GM19099 (cell line): ENCODE results near the gene CD320.

Source experiments
- POLR2A ChIP-seq: IDR thresholded peaks from 3 replicates; pipeline ENCODE4 v1.6.1; 2011; ENCODE audit warnings: low read depth; ENCODE audit not compliant: insufficient read length; ENCODE audit errors: extremely low read depth

CD320 gene

DNA sequence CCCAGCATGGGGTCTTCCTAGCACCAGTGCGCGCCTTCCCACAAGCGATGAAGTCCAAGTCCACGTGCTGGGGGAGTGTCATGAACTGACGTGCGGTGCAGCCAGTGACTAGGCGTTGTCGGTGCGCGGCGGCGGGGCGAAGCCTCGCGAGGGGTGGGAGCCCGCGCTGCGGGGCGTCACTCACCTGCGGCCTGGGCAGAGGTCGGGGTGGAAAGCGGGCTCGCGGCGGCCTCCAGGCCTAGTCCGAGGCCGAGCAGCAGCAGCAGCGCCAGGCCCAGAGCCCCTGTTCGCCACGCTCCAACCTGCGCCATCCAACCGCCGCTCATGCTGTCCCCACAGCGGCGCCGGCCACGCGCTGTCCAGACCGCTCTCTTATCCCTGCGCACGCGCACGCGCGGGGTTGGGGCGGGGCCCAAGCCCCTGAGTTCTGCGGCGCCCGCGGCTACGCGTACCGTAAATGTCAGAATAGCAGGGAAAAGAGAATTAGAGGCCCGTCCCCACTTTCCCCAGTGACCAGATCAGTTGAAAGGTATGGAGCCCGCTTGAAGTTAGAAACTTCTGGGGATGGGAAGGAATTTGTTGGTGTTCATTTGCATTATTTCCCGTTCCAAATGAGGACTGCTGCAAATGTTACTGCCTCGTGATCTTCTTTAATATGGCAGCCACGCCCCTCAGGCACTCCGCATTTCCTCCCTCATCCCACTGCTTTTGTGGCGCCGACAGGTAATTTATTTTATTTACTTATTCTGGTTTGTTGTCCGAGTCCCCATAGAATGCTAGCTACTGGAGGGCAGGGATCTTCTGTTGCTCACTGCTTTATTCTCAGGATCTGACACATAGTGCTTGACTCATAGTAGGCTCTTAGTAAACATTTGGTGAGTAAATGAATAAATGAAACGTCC is at the start of gene CD320:
CD320 (minus strand) TSS at position 394 of the 902 bp plus-strand sequence; CDS start at position 326, 68 bp downstream.
- TF ChIP-seq POLR2A = peak; percentile 82

DNA sequence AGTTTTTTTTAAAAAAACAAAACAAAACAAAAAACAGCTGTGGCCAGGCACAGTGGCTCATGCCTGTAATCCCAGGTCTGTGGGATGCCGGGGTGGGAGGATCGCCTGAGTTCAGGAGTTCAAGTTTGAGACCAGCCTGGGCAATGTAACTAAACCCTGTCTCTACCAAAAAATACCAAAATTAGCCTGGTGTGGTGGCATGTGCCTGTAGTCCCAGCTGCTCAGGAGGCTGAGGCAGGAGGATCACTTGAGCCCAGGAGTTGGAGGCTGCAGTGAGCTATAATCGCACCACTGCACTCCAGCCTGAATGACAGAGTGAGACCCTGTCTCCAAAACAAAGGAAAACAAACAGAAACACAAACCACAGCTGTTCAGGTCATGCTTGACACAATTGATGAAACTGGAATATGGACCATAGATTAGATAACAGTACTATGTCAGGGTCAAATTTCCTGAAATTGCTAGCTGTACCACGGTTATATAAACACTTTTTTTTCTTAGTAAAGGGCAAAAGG is 48.9 kb upstream of the CD320 start:
- TF ChIP-seq POLR2A = no peak

GRCh38 chr19:8355631-8356402 is 47.7 kb upstream of the CD320 start:
- TF ChIP-seq POLR2A = no peak

DNA sequence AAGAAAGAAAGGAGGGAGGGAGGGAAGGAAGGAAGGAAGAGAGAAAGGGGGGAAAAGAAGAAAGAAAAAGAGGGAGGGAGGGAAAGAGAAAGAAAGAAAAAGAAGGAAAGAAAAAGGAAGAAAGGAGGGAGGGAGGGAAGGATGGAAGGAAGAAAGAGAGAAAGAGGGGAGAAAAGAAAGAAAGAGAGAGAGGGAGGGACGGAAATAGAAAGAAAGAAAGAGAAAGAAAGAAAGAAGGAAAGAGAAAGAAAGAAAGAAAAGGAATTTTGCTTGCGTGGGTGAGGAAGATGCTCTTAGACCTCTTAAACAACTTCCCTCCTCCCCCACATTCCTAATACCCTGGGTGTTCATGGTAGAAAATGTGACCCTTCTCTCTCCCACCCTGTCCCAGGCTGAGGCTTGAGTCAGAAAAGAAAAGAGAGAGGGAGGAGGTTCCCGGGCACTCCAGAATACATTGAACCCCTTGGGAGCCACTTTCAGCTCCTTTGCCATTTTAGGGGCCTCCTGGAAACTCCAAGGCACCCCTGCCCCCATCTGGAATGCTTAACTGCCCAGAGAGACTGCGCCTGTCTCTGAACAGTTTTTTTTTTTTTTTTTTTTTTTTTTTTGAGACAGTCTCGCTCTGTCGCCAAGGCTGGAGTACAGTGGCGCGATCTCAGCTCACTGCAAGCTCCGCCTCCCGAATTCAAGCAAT is 44.1 kb upstream of the CD320 start:
- no peak for TF ChIP-seq POLR2A

GRCh38 chr19:8343483-8343844 is 35.3 kb upstream of the CD320 start:
- no peak for TF ChIP-seq POLR2A

DNA sequence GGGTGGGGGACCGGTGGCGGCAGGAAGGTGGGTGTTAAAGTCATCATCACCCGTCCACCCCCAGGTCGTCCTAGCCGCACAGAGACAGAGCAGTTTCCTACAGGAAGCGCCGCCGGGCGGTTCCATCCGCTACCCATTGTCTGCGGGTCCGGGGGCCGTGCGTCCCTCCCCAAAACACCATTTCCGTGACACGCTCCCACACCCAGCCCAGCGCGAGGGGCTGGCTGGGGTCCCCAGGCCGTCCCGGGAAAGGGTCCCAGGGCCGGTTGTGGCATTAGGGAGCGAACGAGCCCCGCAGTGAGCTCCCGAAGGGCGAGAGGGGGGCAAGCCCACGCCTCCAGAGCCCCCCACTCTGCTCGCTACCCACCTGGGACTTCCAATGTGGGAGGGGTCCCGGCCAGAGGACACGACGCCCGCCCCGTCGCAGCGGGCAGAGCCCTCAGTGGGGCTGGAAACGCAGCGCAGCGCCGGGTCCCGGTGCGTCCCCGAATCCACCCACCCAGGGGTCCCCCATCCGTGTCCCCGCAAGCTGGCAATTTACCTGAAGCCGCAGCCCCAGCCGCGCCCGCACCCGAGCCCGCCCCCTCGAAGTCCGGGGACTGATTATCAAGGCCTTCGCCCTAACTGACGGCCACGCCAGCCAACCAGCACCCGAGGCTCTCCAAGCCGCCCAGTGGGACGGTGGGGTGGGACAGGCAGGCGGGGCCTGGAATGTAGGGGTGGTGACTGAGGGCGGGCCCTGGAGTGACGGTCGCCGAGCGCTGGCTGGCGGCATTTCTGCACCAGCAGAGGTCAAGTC is 34.7 kb upstream of the CD320 start, which contains the start of gene KANK3:
KANK3 (minus strand) TSS at position 579 of the 799 bp plus-strand sequence. CDS start 5,434 bp downstream, outside the sequence.
- no peak for TF ChIP-seq POLR2A

DNA sequence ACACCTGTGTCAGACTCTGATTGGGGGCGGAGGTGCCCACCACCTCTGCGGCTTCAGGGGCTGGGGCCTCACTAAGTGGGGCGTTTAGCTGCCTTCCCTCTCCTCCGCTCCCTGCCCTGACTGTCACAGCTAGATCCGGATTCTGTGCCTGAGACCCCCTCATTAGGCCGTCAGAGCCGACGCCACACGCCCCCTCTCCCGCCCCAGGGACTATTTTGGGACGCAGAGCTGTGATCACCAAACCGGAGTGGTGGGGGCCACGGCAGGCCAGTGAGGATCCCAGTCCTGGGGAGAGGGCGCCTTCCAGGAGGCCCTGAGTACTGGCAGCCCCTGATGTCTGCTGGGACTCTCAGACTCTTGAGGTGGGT is 34.1 kb upstream of the CD320 start:
- TF ChIP-seq POLR2A = no peak

DNA sequence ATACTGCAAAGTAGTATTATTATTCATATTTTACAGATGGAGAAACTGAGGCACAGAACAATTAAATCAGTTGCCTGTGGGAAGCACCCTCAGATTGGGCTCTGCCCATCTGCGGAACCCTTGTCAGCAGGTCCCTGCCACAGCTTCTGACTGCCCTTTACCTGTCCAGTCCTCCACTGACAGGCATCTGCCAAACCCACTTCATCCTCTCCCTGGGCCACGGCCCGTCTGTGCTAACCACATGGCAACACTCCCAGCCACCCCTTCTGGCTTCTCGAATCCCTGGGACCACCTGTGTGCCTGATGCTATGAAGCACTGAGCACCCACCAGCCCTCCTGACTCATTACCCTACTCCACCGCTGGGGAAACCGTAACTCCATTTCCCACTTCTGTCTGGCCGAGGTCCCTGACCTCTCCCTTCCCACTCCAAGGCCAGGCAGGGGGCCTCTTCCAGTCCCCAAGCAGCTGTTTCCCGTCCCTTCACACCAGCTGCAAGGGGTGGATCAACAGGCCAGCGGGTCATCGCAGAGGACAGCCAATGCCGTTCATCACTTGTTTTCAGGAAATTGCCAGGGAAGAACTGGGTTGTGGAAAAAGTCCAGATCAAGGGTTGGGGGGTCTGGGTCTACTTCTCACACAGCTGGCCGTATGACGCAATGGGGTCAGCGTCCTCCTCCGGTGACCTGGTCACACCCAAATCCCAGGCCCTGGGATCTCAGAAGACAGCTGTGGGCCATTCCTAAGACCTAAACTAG is 32.4 kb upstream of the CD320 start:
- no peak for TF ChIP-seq POLR2A

DNA sequence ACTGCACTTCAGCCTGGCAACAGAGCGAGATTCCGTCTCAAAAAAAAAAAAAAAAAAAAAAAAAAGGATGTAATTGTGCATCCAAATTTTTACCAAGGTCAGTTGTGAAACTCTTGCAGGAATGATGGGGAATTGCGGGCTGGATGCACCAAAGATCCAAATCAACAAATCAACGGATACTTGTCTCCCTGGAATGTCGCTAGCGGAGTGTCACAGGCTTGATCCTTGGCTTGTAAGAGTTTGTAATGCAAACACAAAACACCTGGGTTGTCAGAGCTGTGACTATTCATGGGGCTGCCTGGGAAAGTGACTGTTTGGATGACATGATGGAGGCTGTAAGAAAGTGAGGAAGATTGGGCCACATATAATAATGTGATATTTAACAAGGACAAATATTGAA is 30.7 kb upstream of the CD320 start:
- no peak for TF ChIP-seq POLR2A

DNA sequence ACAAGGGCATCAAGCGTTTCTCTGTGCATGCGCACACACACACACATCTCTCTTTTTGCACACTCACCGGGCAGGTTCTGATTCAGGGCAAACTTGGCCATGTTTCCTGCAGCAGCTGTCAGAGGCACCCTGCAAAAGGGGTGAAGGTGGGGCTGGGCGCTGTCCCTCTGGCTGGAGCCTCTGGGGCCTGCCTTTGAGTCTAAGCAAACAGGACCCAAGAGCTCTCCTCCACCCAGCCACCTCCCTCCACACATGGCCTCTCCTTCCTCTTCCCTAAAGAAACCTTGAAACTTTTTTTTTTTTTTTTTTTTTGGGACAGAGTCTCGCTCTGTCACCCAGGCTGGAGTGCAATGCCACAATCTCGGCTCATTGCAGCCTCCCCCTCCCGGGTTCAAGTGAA is 29.6 kb upstream of the CD320 start:
- no peak for TF ChIP-seq POLR2A

DNA sequence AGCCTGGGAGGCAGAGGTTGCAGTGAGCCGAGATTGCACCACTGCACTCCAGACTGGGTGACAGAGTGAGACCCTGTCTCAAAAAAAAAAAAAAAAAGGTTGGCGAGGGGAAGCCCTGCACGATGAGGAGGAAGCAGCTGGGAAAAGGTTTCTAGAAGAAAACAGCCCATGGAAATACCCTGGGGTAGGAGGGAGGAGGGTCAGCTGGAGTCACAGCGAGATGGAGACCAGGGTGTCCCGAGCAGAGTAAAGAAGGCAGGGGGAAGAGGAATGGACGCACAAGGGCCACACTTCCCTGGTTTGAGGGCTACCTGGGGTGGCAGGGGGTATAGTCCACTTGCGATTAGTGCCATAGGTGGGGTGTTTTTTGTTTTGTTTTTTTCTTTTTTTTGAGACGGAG is 28.5 kb upstream of the CD320 start:
- TF ChIP-seq POLR2A = no peak

GRCh38 chr19:8336072-8336569 is 28.0 kb upstream of the CD320 start:
- no peak for TF ChIP-seq POLR2A

DNA sequence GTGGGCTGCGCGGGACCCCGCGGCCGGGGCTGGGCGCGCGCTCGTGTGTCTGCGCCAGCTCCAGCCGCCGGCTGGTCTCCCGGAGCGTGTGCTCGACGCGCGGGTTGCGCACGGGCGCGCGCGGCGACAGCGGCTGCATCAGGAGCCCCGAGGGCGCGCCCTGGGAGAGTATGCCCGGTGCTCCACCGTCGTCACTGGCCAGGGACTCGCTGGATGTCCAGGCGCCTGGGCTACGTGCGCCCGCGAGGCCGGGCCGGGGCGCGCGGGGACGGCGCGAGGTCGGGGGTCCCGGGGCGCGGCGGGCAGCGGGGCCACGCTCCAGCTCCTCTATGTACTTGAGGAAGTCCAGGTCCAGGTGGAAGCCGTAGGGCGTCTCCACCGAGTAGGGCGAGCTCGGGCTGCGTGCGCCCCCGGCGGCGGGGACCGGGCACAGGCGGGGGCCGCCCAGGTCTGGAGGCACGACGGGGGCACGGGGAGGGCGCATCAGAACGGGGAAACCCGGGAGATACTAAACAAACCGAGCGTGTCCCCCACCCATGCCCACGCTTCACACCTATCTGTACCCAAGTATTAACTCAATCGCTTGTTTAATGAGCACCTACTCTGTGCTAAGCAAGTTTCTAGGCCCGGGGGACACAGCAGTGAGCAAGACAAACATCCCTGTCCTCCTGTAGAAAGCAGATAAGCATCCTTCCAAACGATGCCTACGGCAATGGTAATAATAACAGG is 27.3 kb upstream of the CD320 start:
- no peak for TF ChIP-seq POLR2A
